Left cardiac atrium (tissue), 4 donors: ENCODE data around the gene CIB2. TPM values are rescaled to one million over a fixed set of nuclear protein-coding genes. Genes with fewer than 3 reads are reported as not detected.

Experiments
- ATAC-seq, 2 donors: fragments of 200-7000 bp; cut with Tn5 transposase; one replicate each; pipeline ENCODE4 v1.9.1; 2020; ENCODE audit warnings: mild to moderate bottlenecking in 2 of 2, moderate library complexity in 2 of 2
- DNase-seq: peaks from one replicate; pipeline ENCODE4 v3.0.0-alpha.2; 2020
- intact Hi-C, 2 donors: fragments of 100-400 bp; cut with DNase I; formaldehyde crosslinking; loops; one replicate each; pipeline versions ENCODE4 v1.14.1 to v1.15.1; 2022 to 2023
- total RNA-seq, 2 donors: library from RNA; stranded (reverse); fragmentation: NEBNext Ultra II Directional; extraction: Animal tissue kit (Norgen Biotek cat#: 25700); gene quantifications; one replicate each; pipeline ENCODE4 v1.2.1, GENCODE V29; 2021
- donor health status: DM: no; HTN: yes; CAD: no.
- donor health status: DM: no; HTN: yes; CAD: no; lungs with severe emphysema.
- donor health status: DM: yes; HTN: yes; CAD: no.
- donor health status: Dilated cardiomyopathy.

The CIB2 gene
- total RNA-seq, 2 donors from 2014 or later: 50.3 to 66.9 TPM

GRCh38 chr15:78111788-78112187 is 19.5 kb downstream of the CIB2 start:
- ATAC-seq: no peak
- intact Hi-C loops: loop anchor here (2.0 to 10.0 kb wide), 5 partner anchors 81 to 313 kb away; no protein-coding TSS in a partner anchor
- no peak for DNase-seq

GRCh38 chr15:78110916-78111475 is 20.2 kb downstream of the CIB2 start:
- intact Hi-C loops: loop anchor here (5.0 to 10.0 kb wide), 4 partner anchors 81 to 314 kb away; no protein-coding TSS in a partner anchor

GRCh38 chr15:78110096-78110495 is 21.1 kb downstream of the CIB2 start:
- ATAC-seq (no peak), DNase-seq (no peak)
- intact Hi-C loops: loop anchor here (5.0 to 10.0 kb wide), 4 partner anchors 82 to 315 kb away; no protein-coding TSS in a partner anchor

More at GRCh38 chr15:78110916-78111475, 20.2 kb downstream of the CIB2 start:
- DNase-seq (no peak), ATAC-seq (no peak)

GRCh38 chr15:78109156-78109555 is 22.1 kb downstream of the CIB2 start:
- ATAC-seq (no peak), DNase-seq (no peak)
- intact Hi-C loops: loop anchor here (2.0 to 5.0 kb wide), 3 partner anchors 108 to 150 kb away; no protein-coding TSS in a partner anchor

GRCh38 chr15:78108300-78109084 is 22.8 kb downstream of the CIB2 start:
- ATAC-seq: peak; percentile 87 to 89
- intact Hi-C loops: loop anchor here (2.0 to 5.0 kb wide), 3 partner anchors 108 to 150 kb away; no protein-coding TSS in a partner anchor
- peak; percentile 88 for DNase-seq

- no peak for ATAC-seq
- DNase-seq: peak; percentile 17
- intact Hi-C loops: loop anchor here in 1 of 2 donors (5.0 kb wide), 1 partner anchor 140 kb away; no protein-coding TSS in a partner anchor
Observed at GRCh38 chr15:78107471-78107870, 23.8 kb downstream of the CIB2 start.

- intact Hi-C loops: loop anchor here in 1 of 2 donors (5.0 kb wide), 1 partner anchor 138 kb away; no protein-coding TSS in a partner anchor
- DNase-seq: peak; percentile 14
- ATAC-seq: no peak
Observed at GRCh38 chr15:78105476-78106241, 25.6 kb downstream of the CIB2 start.

- DNase-seq: peak; percentile 18
- no peak for ATAC-seq
- intact Hi-C loops: loop anchor here (5.0 kb wide), 2 partner anchors 88 to 138 kb away; no protein-coding TSS in a partner anchor
Observed at GRCh38 chr15:78104566-78105475, 26.4 kb downstream of the CIB2 start.

- ATAC-seq (no peak), DNase-seq (no peak)
- intact Hi-C loops: loop anchor here in 1 of 2 donors (5.0 kb wide), 1 partner anchor 87 kb away; no protein-coding TSS in a partner anchor
Observed at GRCh38 chr15:78104119-78104479, 27.1 kb downstream of the CIB2 start.

- ATAC-seq: peak; percentile 8 to 42
- intact Hi-C loops: loop anchor here in 1 of 2 donors (5.0 kb wide), 1 partner anchor 86 kb away; no protein-coding TSS in a partner anchor
- DNase-seq: no peak
Observed at GRCh38 chr15:78103406-78104118, 27.7 kb downstream of the CIB2 start.

- intact Hi-C loops: loop anchor here in 1 of 2 donors (5.0 kb wide), 1 partner anchor 85 kb away; no protein-coding TSS in a partner anchor
- DNase-seq (no peak), ATAC-seq (no peak)
Observed at GRCh38 chr15:78102741-78103140, 28.5 kb downstream of the CIB2 start.

GRCh38 chr15:78102211-78102610 is 29.0 kb downstream of the CIB2 start:
- intact Hi-C loops: loop anchor here in 1 of 2 donors (5.0 kb wide), 1 partner anchor 85 kb away; no protein-coding TSS in a partner anchor
- ATAC-seq (no peak), DNase-seq (no peak)

GRCh38 chr15:78101423-78102105 is 29.7 kb downstream of the CIB2 start:
- DNase-seq: no peak
- no peak for ATAC-seq
- intact Hi-C loops: loop anchor here in 1 of 2 donors (5.0 kb wide), 1 partner anchor 84 kb away; no protein-coding TSS in a partner anchor

- ATAC-seq: no peak
- intact Hi-C loops: loop anchor here in 1 of 2 donors (5.0 kb wide), 1 partner anchor 84 kb away; no protein-coding TSS in a partner anchor
- DNase-seq: no peak
Observed at GRCh38 chr15:78100886-78101285, 30.4 kb downstream of the CIB2 start.

GRCh38 chr15:78098131-78098755 is 33.0 kb downstream of the CIB2 start:
- peak; percentile 12 for DNase-seq
- ATAC-seq: no peak
- intact Hi-C loops: no loop called here

- intact Hi-C loops: no loop called here
- DNase-seq (no peak), ATAC-seq (no peak)
Observed at GRCh38 chr15:78097667-78098066, 33.6 kb downstream of the CIB2 start.
